ENCODE results near the gene F10. TPM values are rescaled to one million over a fixed set of nuclear protein-coding genes. Genes with fewer than 3 reads are reported as not detected.

The F10 gene
- total and polyA plus RNA-seq, 2 of the 13 experiments (the other 11 are each of a cell fraction or from before 2014, with no cell fraction given) = 58.4 to 237 TPM

GRCh38 chr13:113149711-113150549 is 27.3 kb downstream of the F10 start (continued):
- TF ChIP-seq ATAD3A (CRISPR knock-in tag; IDR thresholded peaks at IDR 0.05) (no peak), AKNA (CRISPR knock-in tag; IDR thresholded peaks at IDR 0.05; ENCODE audit: borderline replicate concordance) (no peak), ZNF326 (CRISPR knock-in tag; IDR thresholded peaks at IDR 0.05; ENCODE audit: borderline replicate concordance) (no peak), NR2C2 (CRISPR knock-in tag; IDR thresholded peaks at IDR 0.05; ENCODE audit: borderline replicate concordance) (peak; percentile 52; the same call in 1 of the 2 replicates), RFX5 (IDR thresholded peaks at IDR 0.05; ENCODE audit: low read depth, low read length) (no peak), PATZ1 (CRISPR knock-in tag; IDR thresholded peaks at IDR 0.05) (no peak), RFXANK (CRISPR knock-in tag; IDR thresholded peaks at IDR 0.05) (no peak), SP2 (CRISPR knock-in tag; IDR thresholded peaks at IDR 0.05) (no peak), FOXP1 (IDR thresholded peaks at IDR 0.05) (no peak), FOXP1 (CRISPR knock-in tag; IDR thresholded peaks at IDR 0.05) (peak; percentile 81), NR2F6 (IDR thresholded peaks at IDR 0.05) (peak; percentile 58), NR2F6 (CRISPR knock-in tag; IDR thresholded peaks at IDR 0.05) (peak; percentile 27; the same call in 1 of the 2 replicates), ZIK1 (CRISPR knock-in tag; IDR thresholded peaks at IDR 0.05; ENCODE audit: borderline replicate concordance, low read depth) (no peak), CHCHD3 (CRISPR knock-in tag; IDR thresholded peaks at IDR 0.05) (no peak), KDM4B (CRISPR knock-in tag; IDR thresholded peaks at IDR 0.05) (no peak), DMAP1 (CRISPR knock-in tag; IDR thresholded peaks at IDR 0.05) (peak; percentile 43; the same call in 1 of the 2 replicates), SP4 (CRISPR knock-in tag; IDR thresholded peaks at IDR 0.05) (peak; percentile 69; the same call in 1 of the 2 replicates), ZBTB43 (CRISPR knock-in tag; conservative IDR thresholded peaks at IDR 0.05) (0 out of 2 replicates have a peak, but pooled peaks have one; percentile 15), MTERF4 (CRISPR knock-in tag; IDR thresholded peaks at IDR 0.05) (no peak), ZNF703 (CRISPR knock-in tag; IDR thresholded peaks at IDR 0.05; ENCODE audit: borderline replicate concordance) (0 out of 2 replicates have a peak, but pooled peaks have one; percentile 37), SALL2 (CRISPR knock-in tag; IDR thresholded peaks at IDR 0.05) (no peak), MYC (CRISPR knock-in tag; IDR thresholded peaks at IDR 0.05; ENCODE audit: borderline replicate concordance) (no peak), ZNF75D (CRISPR knock-in tag; IDR thresholded peaks at IDR 0.05; ENCODE audit: borderline replicate concordance) (no peak)
